ENCODE results near the gene MDM2.

The MDM2 gene

DNA sequence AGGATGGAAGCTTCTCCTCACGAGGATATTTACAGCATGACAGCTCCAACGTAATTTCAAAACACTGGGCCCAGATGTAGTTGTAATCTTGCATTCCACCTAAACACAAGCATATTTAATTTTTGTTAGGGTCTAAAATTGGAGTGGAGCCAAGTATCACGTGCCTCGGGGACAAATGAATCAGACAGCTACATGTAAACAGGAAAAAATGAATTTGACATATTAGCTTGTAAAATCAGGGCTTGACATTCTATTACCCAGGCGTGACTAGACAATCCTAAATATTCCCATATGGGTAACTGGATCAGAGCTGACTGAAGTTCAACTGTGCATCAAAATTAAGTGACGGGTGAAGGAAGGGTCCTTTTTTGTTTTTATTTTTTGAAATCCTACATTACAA is 59.0 kb downstream of the MDM2 start:
- no peak for DNase-seq (ENCODE audit: low read depth)
- TF ChIP-seq, protein P1, sequence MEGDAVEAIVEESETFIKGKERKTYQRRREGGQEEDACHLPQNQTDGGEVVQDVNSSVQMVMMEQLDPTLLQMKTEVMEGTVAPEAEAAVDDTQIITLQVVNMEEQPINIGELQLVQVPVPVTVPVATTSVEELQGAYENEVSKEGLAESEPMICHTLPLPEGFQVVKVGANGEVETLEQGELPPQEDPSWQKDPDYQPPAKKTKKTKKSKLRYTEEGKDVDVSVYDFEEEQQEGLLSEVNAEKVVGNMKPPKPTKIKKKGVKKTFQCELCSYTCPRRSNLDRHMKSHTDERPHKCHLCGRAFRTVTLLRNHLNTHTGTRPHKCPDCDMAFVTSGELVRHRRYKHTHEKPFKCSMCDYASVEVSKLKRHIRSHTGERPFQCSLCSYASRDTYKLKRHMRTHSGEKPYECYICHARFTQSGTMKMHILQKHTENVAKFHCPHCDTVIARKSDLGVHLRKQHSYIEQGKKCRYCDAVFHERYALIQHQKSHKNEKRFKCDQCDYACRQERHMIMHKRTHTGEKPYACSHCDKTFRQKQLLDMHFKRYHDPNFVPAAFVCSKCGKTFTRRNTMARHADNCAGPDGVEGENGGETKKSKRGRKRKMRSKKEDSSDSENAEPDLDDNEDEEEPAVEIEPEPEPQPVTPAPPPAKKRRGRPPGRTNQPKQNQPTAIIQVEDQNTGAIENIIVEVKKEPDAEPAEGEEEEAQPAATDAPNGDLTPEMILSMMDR (conservative IDR thresholded peaks at IDR 0.05; ENCODE audit: low read depth, low read length), result no peak
- H3K4me3 ChIP-seq (ENCODE audit: low read length), result no peak overlapping the region

DNA sequence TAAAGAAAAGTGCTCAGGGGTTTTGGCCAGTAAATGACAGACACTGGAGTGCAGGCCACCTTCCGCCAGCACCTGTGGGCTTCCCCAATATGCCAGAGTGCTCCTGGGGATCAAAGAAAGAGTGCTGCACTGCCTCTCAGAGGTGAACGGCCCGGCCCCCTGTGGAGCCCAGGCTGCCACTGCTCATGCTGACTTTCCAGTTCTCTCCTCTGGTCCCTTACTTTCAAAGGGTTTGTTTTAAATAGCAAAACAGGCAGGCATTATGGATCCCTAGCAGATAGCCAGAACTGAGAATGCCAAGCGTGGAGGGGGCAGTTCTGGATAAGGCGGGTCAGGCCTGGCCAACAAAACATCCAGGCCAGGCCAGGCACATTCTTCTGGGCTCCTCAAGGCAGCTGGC is 59.6 kb downstream of the MDM2 start:
- TF ChIP-seq, protein P1 (conservative IDR thresholded peaks at IDR 0.05; ENCODE audit: low read depth, low read length), result no peak
- H3K4me3 ChIP-seq (ENCODE audit: low read length), result no peak overlapping the region
- no peak for DNase-seq (ENCODE audit: low read depth)

DNA sequence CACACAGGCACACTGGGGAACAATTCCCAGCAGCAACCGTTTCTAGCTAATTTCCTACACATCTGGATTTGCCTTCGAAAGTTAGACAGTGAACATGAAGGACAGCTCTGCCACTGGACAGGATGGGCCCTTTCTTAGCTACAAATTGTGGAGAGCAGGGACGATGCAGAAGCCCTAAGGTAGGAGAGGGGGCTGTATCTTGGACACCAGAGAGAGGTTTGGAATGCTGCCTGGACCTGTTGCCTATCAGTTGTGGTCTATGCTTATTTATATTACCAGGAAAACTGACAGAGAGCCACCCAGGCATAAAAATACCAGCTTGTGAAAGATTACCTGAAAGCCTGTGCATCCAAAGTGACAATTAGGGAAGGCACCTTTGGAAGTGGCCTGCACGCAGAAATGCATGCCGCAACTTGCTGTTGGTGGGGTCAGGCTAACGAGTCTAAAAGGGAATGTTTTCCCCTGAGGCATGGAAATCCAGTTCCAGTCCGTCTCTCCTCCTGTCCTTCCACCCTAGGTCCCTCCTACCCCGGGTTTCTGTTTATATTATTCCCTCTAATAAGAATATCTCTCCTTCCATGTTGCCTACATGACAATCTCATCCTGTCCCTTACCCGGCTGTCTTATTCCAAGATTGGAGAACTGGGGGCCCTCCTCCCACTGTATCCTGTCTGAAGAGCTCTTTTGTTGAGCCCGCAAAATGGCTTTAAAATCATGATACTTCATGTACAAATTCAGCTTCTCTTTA is 60.2 kb downstream of the MDM2 start:
- H3K4me3 ChIP-seq (ENCODE audit: low read length), result no peak overlapping the region
- TF ChIP-seq, protein P1 (conservative IDR thresholded peaks at IDR 0.05; ENCODE audit: low read depth, low read length), result no peak
- DNase-seq (ENCODE audit: low read depth), result no peak

DNA sequence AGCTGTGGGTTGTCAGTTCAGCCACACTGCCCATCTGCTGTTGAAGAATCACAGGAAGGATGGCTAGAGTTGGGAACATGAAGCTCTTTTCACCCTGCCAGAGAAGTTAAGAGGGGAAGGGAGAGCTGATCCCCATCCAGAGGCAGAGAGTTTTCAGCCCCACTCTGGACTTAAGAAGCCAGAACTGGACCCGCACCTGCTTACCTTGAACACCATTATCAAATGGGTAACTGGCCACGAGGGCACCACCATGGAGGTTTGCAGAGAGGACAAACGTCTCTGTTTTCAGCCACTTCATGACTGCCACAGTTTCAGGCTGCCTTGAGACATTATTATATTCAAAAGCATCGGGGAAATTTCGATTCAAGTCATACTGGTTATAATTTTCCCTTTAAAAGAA is 62.0 kb downstream of the MDM2 start:
- TF ChIP-seq, protein P1 (conservative IDR thresholded peaks at IDR 0.05; ENCODE audit: low read depth, low read length), result no peak
- no peak overlapping the region for H3K4me3 ChIP-seq (ENCODE audit: low read length)
- no peak for DNase-seq (ENCODE audit: low read depth)

DNA sequence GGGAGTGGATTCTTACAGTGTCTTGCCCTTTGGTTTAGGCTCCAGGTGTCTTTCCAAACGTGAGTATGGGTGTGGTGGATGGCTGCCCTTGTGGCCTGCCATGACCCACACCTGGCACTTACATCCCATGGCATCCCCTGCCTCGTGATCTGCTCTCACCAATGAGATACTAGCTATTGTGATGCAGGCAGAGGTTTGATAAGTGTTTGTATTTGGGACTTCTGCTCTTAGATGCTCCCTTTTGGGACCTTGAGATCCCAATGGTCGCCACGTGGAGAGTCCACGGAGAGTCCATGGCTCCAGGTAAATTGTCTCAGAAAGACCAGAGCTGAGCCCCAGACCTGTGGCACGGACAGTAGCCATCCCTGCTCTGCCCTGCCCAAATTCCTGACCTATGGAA is 62.5 kb downstream of the MDM2 start:
- H3K4me3 ChIP-seq (ENCODE audit: low read length), result no peak overlapping the region
- TF ChIP-seq, protein P1 (conservative IDR thresholded peaks at IDR 0.05; ENCODE audit: low read depth, low read length), result no peak
- no peak for DNase-seq (ENCODE audit: low read depth)

DNA sequence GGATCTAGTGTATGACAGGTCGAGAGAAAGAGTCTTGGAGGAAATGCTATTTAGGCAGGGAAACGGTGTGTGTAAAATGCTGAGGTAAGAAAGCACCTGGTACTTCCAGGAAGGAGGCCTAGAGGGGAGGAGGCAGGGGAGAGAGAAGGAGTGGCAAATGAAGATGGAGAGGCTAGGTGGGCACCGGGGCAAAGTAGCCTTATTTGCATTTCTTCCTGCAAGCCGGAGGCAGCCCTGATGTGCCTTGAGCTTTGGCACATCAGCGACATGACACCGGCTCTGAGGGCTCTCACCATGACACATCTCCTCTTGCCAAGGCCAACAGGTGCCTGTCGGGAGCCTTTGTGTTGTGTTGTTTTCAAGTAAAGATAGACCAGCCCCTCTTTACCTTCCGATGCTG is 63.4 kb downstream of the MDM2 start:
- no peak for DNase-seq (ENCODE audit: low read depth)
- TF ChIP-seq, protein P1 (conservative IDR thresholded peaks at IDR 0.05; ENCODE audit: low read depth, low read length), result no peak
- H3K4me3 ChIP-seq (ENCODE audit: low read length), result no peak overlapping the region

DNA sequence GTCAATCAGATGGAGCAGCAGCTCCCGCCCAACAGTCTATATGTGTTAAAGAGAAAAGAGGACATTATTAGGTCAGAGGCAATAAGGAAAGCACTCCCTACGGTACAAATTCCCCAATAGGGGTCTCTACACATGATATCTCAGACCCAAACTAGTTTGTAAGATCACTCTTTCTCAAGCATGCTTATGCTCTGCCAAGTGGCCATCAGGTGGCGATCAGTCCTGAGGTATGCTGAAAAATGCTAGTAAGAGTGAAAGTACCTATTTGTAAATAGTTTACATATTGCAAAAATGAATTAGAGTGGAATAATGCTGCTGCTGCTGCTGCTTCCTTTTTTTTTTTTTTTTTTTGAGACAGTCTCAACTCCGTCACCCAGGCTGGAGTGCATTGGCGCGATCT is 63.9 kb downstream of the MDM2 start:
- TF ChIP-seq, protein P1 (conservative IDR thresholded peaks at IDR 0.05; ENCODE audit: low read depth, low read length), result peak; percentile 66
- DNase-seq (ENCODE audit: low read depth), result peak; percentile 3
- no peak overlapping the region for H3K4me3 ChIP-seq (ENCODE audit: low read length)
